Measurements from ENCODE around the gene MARK3.
A peak's percentile ranks its signal among the peaks of the same experiment; 100 is the strongest.

Gene MARK3

DNA sequence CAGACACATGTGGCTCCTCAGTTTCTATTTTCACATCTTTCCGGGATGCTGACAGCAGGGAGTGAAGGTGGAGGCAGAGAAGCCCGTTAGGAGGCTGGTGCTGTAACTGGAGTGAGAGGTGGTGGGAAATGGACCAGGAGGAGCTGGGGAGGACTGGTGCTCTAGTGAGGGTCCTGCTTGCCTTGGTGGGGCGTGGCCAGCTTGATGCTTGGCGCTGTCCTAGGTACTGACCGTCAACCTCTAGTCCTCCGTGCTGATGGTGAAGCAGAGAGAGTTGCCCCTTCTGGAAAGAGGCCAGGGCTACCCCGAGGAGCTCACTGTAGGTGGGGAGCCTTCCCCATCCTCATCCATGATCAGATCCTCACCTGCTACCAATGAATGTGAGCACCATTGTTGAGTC is 145.2 kb downstream of the MARK3 start:
- Histone ChIP-seq H3K9me3 (ENCODE audit: insufficient read depth, low read length, severe bottlenecking) (no peaks in the 10 kb centered on the region), H3K79me2 (ENCODE audit: insufficient read depth, low read length) (peaks cover 50% of the 10 kb centered on the region), H3K4me2 (ENCODE audit: insufficient read depth, low read length) (peak overlapping the region; percentile 99), H3K27ac (ENCODE audit: low read length) (no peak overlapping the region), H3K4me3 (ENCODE audit: low read depth in 1 of 2, low read length in 2 of 2) (peak overlapping the region; percentile 67 to 99; a peak in 3 of 4 replicates), H3K36me3 (ENCODE audit: insufficient read depth, low read length) (peaks cover 53% of the 10 kb centered on the region), H3K4me1 (ENCODE audit: insufficient read depth, low read length) (peaks cover 35% of the 10 kb centered on the region), H2AFZ (ENCODE audit: low read depth, low read length) (no peak overlapping the region), H4K20me1 (ENCODE audit: insufficient read depth, low read length) (peaks cover 49% of the 10 kb centered on the region), H3K9ac (ENCODE audit: low read depth, low read length) (no peak overlapping the region), H3K27me3 (ENCODE audit: insufficient read depth, low read length, poor library complexity) (no peaks in the 10 kb centered on the region)
- ATAC-seq (ENCODE audit: insufficient read depth, low read depth): peak; percentile 38; the same call in 2 of the 3 replicates
- TF ChIP-seq EZH2 (IDR thresholded peaks at IDR 0.05; ENCODE audit: borderline replicate concordance, low read depth, low read length, severe bottlenecking): no peak
- TF ChIP-seq, protein P1, sequence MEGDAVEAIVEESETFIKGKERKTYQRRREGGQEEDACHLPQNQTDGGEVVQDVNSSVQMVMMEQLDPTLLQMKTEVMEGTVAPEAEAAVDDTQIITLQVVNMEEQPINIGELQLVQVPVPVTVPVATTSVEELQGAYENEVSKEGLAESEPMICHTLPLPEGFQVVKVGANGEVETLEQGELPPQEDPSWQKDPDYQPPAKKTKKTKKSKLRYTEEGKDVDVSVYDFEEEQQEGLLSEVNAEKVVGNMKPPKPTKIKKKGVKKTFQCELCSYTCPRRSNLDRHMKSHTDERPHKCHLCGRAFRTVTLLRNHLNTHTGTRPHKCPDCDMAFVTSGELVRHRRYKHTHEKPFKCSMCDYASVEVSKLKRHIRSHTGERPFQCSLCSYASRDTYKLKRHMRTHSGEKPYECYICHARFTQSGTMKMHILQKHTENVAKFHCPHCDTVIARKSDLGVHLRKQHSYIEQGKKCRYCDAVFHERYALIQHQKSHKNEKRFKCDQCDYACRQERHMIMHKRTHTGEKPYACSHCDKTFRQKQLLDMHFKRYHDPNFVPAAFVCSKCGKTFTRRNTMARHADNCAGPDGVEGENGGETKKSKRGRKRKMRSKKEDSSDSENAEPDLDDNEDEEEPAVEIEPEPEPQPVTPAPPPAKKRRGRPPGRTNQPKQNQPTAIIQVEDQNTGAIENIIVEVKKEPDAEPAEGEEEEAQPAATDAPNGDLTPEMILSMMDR (IDR thresholded peaks at IDR 0.05; ENCODE audit: borderline replicate concordance, extremely low read depth, low read length, poor library complexity, severe bottlenecking): no peak
- DNase-seq: peak; percentile 70

DNA sequence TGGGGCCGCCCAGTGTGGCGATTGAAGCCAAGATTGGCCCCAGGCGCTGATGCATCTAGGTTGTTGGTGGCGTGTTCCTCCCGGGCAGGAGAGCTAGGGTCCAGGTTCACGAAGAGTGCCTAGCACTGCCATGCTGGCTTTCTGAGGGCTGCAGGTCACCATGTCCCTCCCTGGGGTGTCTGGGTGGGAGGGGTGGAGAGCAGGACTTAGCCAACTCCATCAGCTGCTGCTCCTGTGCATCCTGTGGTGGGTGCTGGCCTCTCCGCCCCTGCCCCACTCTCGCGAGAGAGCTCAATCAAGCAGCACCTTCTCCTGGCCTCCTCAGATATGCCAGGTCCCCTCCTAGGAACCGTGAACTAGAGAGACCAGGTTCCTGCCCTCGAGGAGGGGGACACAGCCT is 145.6 kb downstream of the MARK3 start:
- H3K79me2 ChIP-seq (ENCODE audit: insufficient read depth, low read length): peaks cover 50% of the 10 kb centered on the region
- DNase-seq: no peak
- H3K4me2 ChIP-seq (ENCODE audit: insufficient read depth, low read length): peak overlapping the region; percentile 99
- no peaks in the 10 kb centered on the region for H3K9me3 ChIP-seq (ENCODE audit: insufficient read depth, low read length, severe bottlenecking)
- TF ChIP-seq, protein P1 (IDR thresholded peaks at IDR 0.05; ENCODE audit: borderline replicate concordance, extremely low read depth, low read length, poor library complexity, severe bottlenecking): no peak
- no peak for TF ChIP-seq EZH2 (IDR thresholded peaks at IDR 0.05; ENCODE audit: borderline replicate concordance, low read depth, low read length, severe bottlenecking)
- H3K27ac ChIP-seq (ENCODE audit: low read length): no peak overlapping the region
- ATAC-seq (ENCODE audit: insufficient read depth, low read depth): no peak
- peak overlapping the region in 1 of 2 experiments; percentile 99; a peak in 1 of 4 replicates for H3K4me3 ChIP-seq (ENCODE audit: low read depth in 1 of 2, low read length in 2 of 2)
- no peaks in the 10 kb centered on the region for H3K27me3 ChIP-seq (ENCODE audit: insufficient read depth, low read length, poor library complexity)
- peaks cover 57% of the 10 kb centered on the region for H3K36me3 ChIP-seq (ENCODE audit: insufficient read depth, low read length)
- H2AFZ ChIP-seq (ENCODE audit: low read depth, low read length): no peak overlapping the region
- peaks cover 35% of the 10 kb centered on the region for H3K4me1 ChIP-seq (ENCODE audit: insufficient read depth, low read length)
- peaks cover 54% of the 10 kb centered on the region for H4K20me1 ChIP-seq (ENCODE audit: insufficient read depth, low read length)
- no peak overlapping the region for H3K9ac ChIP-seq (ENCODE audit: low read depth, low read length)

DNA sequence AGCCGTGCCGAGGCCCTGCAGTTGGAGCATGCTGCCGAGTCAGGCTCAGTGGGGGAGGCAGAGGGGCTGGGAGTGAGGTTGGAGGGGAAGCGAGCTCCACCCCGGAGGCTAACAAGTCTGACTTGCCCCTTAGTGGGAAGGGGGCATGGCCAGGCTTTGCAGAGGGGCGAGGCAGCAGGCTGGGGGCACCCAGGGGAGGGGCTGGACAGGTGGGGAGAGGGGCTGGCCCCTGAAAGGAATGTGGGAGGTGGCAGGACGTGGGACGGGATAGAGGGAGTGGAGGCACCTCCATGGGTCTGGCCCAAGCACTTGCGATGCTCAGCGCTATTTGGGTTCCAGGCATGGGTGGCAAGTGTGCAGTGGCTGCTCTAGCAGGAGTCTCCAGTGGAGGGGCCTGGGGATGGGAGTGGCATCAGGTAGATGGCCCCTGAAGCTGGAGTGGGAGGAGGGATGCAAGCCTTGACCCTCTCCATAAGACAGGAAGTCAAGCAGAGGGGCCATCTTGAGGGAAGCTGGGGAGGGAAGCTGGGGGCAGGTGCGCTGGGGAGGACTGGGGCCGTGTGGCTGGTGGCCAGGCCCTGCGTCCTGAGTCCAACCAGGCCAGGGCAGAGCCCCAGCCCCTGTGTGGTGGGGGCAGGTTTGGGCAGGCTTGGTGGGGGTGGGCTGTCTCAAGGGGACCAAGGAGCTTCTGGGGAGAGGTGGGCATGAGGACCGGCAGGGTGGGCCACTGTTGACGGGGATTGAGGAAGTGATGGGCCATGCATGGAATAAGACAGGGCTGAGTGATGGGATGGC is 146.4 kb downstream of the MARK3 start:
- H3K27ac ChIP-seq (ENCODE audit: low read length): no peak overlapping the region
- DNase-seq (no peak), ATAC-seq (ENCODE audit: insufficient read depth, low read depth) (no peak)
- peak overlapping the region; percentile 99 for H3K4me2 ChIP-seq (ENCODE audit: insufficient read depth, low read length)
- H2AFZ ChIP-seq (ENCODE audit: low read depth, low read length): no peak overlapping the region
- no peaks in the 10 kb centered on the region for H3K27me3 ChIP-seq (ENCODE audit: insufficient read depth, low read length, poor library complexity)
- H3K4me1 ChIP-seq (ENCODE audit: insufficient read depth, low read length): peaks cover 35% of the 10 kb centered on the region
- no peaks in the 10 kb centered on the region for H3K9me3 ChIP-seq (ENCODE audit: insufficient read depth, low read length, severe bottlenecking)
- H3K36me3 ChIP-seq (ENCODE audit: insufficient read depth, low read length): peaks cover 61% of the 10 kb centered on the region
- H3K79me2 ChIP-seq (ENCODE audit: insufficient read depth, low read length): peaks cover 50% of the 10 kb centered on the region
- H3K4me3 ChIP-seq (ENCODE audit: low read depth in 1 of 2, low read length in 2 of 2): no peak overlapping the region
- TF ChIP-seq EZH2 (IDR thresholded peaks at IDR 0.05; ENCODE audit: borderline replicate concordance, low read depth, low read length, severe bottlenecking): no peak
- TF ChIP-seq, protein P1 (IDR thresholded peaks at IDR 0.05; ENCODE audit: borderline replicate concordance, extremely low read depth, low read length, poor library complexity, severe bottlenecking): no peak
- H3K9ac ChIP-seq (ENCODE audit: low read depth, low read length): no peak overlapping the region
- peaks cover 61% of the 10 kb centered on the region for H4K20me1 ChIP-seq (ENCODE audit: insufficient read depth, low read length)

Measured in DND-41 (cell line).